K562 (cell line): Measurements from ENCODE around the gene HEXIM1. TPM values are rescaled to one million over a fixed set of nuclear protein-coding genes. Genes with fewer than 3 reads are reported as not detected.
A peak's percentile ranks its signal among the peaks of the same experiment; 100 is the strongest.

ENCODE experiments used
- CAMTA2 ChIP-seq: fragments of 250-450 bp; sonication (Bioruptor Pico); conservative IDR thresholded peaks from 2 replicates; pipeline ENCODE4 v1.5.1; 2022
- ELF1 ChIP-seq: fragments of 200-800 bp; sonication (Bioruptor generic); IDR thresholded peaks from 2 replicates; pipeline ENCODE4 v1.6.1; 2016; ENCODE audit warnings: missing genetic modification characterization, missing compliant biosample characterization
- ETV1 ChIP-seq: fragments of 450-650 bp; conservative IDR thresholded peaks from 2 replicates; pipeline ENCODE4 v1.6.1; 2016; ENCODE audit warnings: missing genetic modification characterization, control low read depth, low read depth, missing compliant biosample characterization
- GABPB2 ChIP-seq: fragments of 250-450 bp; sonication (Bioruptor Pico); conservative IDR thresholded peaks from 2 replicates; pipeline ENCODE4 v1.5.1; 2021; ENCODE audit warnings: mild to moderate bottlenecking
- GTF2F1 ChIP-seq: IDR thresholded peaks from 2 replicates; pipeline ENCODE4 v1.6.1; 2011; ENCODE audit warnings: low read depth, low read length, improper control_type of control experiment
- HDAC8 ChIP-seq: fragments of 450-650 bp; IDR thresholded peaks from 2 replicates; pipeline ENCODE4 v1.6.1; 2016; ENCODE audit warnings: mild to moderate bottlenecking, missing genetic modification characterization, moderate library complexity, missing compliant biosample characterization
- LCOR ChIP-seq: sonication (generic); formaldehyde crosslinking; IDR thresholded peaks from 2 replicates; pipeline ENCODE4 v1.8.0; 2022; ENCODE audit warnings: mild to moderate bottlenecking, missing genetic modification reagents
- MAX ChIP-seq: sonication (generic); formaldehyde crosslinking; IDR thresholded peaks from 2 replicates; pipeline ENCODE4 v1.9.0; 2022; ENCODE audit warnings: mild to moderate bottlenecking, missing genetic modification reagents
- MED1 ChIP-seq: sonication (generic); formaldehyde crosslinking; IDR thresholded peaks from 2 replicates; pipeline ENCODE4 v1.8.1; 2023; ENCODE audit warnings: missing genetic modification reagents, borderline replicate concordance
- MEIS2 ChIP-seq: fragments of 450-650 bp; IDR thresholded peaks from 2 replicates; pipeline ENCODE4 v1.6.1; 2014; ENCODE audit warnings: mild to moderate bottlenecking; ENCODE audit not compliant: partially characterized antibody
- MITF ChIP-seq: IDR thresholded peaks from 2 replicates; pipeline ENCODE4 v1.6.1; 2014; ENCODE audit warnings: antibody characterized with exemption
- NBN ChIP-seq: fragments of 450-650 bp; IDR thresholded peaks from 2 replicates; pipeline ENCODE4 v1.6.1; 2016; ENCODE audit warnings: low read depth, mild to moderate bottlenecking
- NFIC ChIP-seq: fragments of 450-650 bp; IDR thresholded peaks from 2 replicates; pipeline ENCODE4 v1.6.1; 2017; ENCODE audit warnings: mild to moderate bottlenecking, inconsistent platforms
- NONO ChIP-seq, 2 experiments: fragments of 200-400 bp in 1 of 2; fragments of 450-650 bp in 1 of 2; formaldehyde crosslinking in 1 of 2; IDR thresholded peaks; 2 replicates each; pipeline ENCODE4 v1.6.1; 2017; ENCODE audit warnings: low read depth in 2 of 2, mild to moderate bottlenecking in 2 of 2, moderate library complexity in 2 of 2, low read length in 1 of 2
- PML ChIP-seq: IDR thresholded peaks from 2 replicates; pipeline ENCODE4 v1.6.1; 2012; ENCODE audit warnings: low read length, inconsistent platforms
- PYGO2 ChIP-seq: fragments of 450-650 bp; IDR thresholded peaks from 2 replicates; pipeline ENCODE4 v1.6.1; 2016; ENCODE audit warnings: mild to moderate bottlenecking, missing genetic modification characterization, moderate library complexity, missing compliant biosample characterization
- SMAD1 ChIP-seq: fragments of 150-350 bp; IDR thresholded peaks from 2 replicates; pipeline ENCODE4 v1.6.1; 2014; ENCODE audit warnings: low read length, low read depth; ENCODE audit not compliant: partially characterized antibody
- SMAD4 ChIP-seq: fragments of 250-450 bp; sonication (Bioruptor Pico); conservative IDR thresholded peaks from 2 replicates; pipeline ENCODE4 v1.8.0; 2021; ENCODE audit warnings: inconsistent platforms, mild to moderate bottlenecking, moderate library complexity
- SMC3 ChIP-seq: conservative IDR thresholded peaks from 2 replicates; pipeline ENCODE4 v1.6.1; 2011; ENCODE audit warnings: low read depth, low read length, improper control_type of control experiment; ENCODE audit not compliant: insufficient read depth
- TOE1 ChIP-seq, 2 experiments: fragments of 450-650 bp in 1 of 2; sonication (generic) in 1 of 2; formaldehyde crosslinking in 1 of 2; IDR thresholded peaks; 2 replicates each; pipeline versions ENCODE4 v1.7.1 to v1.8.0; 2016 to 2022; ENCODE audit warnings: borderline replicate concordance in 2 of 2, mild to moderate bottlenecking in 2 of 2, antibody characterized with exemption in 1 of 2, inconsistent platforms in 1 of 2, low read depth in 1 of 2, missing genetic modification reagents in 1 of 2, moderate library complexity in 1 of 2
- VEZF1 ChIP-seq: fragments of 200-800 bp; sonication (Bioruptor generic); IDR thresholded peaks from 2 replicates; pipeline ENCODE4 v1.6.1; 2017; ENCODE audit warnings: missing genetic modification characterization, missing compliant biosample characterization
- ZNF274 ChIP-seq: IDR thresholded peaks from 2 replicates; pipeline ENCODE4 v1.6.1; 2011; ENCODE audit warnings: low read depth, mild to moderate bottlenecking, low read length, moderate library complexity, borderline replicate concordance
- ZNF644 ChIP-seq: fragments of 200-800 bp; sonication (Bioruptor generic); IDR thresholded peaks from 2 replicates; pipeline ENCODE4 v1.6.1; 2016; ENCODE audit warnings: low read depth, missing genetic modification characterization, missing compliant biosample characterization
- polyA plus RNA-seq, 8 experiments: library from polyadenylated mRNA; depleted of rRNA in 4 of 8; stranded (reverse) in 5 of 8; unstranded in 3 of 8; fragments of >200 nt; fragmentation: Nextera tagmentation in 2 of 8; fragmentation: Illumina TruSeq in 1 of 8; extraction: Ambion mirVana in 2 of 8; extraction: Trizol in 1 of 8; gene quantifications; 2 replicates each; pipeline versions ENCODE4 v1.2.1 to v1.2.3, GENCODE V29; 2011 to 2014; ENCODE audit warnings: inconsistent platforms in 1 of 8, missing spikeins in 1 of 8
- total RNA-seq, 7 experiments: library from RNA; depleted of rRNA in 6 of 7; stranded (reverse); fragments of >200 nt in 6 of 7; fragmentation: Illumina TruSeq in 2 of 7; extraction: Trizol in 2 of 7; gene quantifications; 2 replicates each; pipeline versions ENCODE4 v1.2.1 to v1.2.3, GENCODE V29; 2011 to 2021; ENCODE audit warnings: low replicate concordance in 1 of 7

Gene HEXIM1
- total and polyA plus RNA-seq, 9 of the 15 experiments (the other 6 are each of a cell fraction or from before 2014, with no cell fraction given) = 1.4 to 28.3 (median 9.1) TPM

- 0 out of 2 replicates have a peak, but pooled peaks have one; percentile 55 for TF ChIP-seq ZNF644 (tag)
- peak; percentile 41; the same call in 1 of the 2 replicates for TF ChIP-seq NBN
- 0 out of 2 replicates have a peak, but pooled peaks have one; percentile 20 for TF ChIP-seq MITF
- TF ChIP-seq TOE1 (IDR thresholded peaks at IDR 0.05; ENCODE audit: borderline replicate concordance) = peak; percentile 74; the same call in 1 of the 2 replicates
- no peak for TF ChIP-seq TOE1 (CRISPR knock-in tag; IDR thresholded peaks at IDR 0.05; ENCODE audit: borderline replicate concordance, low read depth)
- peak; percentile 94 for TF ChIP-seq ETV1
- no peak for TF ChIP-seq ZNF274
- 0 out of 2 replicates have a peak, but pooled peaks have one; percentile 30 for TF ChIP-seq HDAC8 (tag)
- TF ChIP-seq PML = no peak
- no peak for TF ChIP-seq GABPB2 (CRISPR knock-in tag)
- no peak for TF ChIP-seq SMC3
- peak; percentile 73 for TF ChIP-seq VEZF1
- no peak for TF ChIP-seq GTF2F1
- TF ChIP-seq NONO (IDR thresholded peaks at IDR 0.05; ENCODE audit: low read depth in 2 of 2, low read length in 1 of 2) = no peak
- TF ChIP-seq CAMTA2 (CRISPR knock-in tag) = no peak
- TF ChIP-seq MEIS2 = peak; percentile 36
- no peak for TF ChIP-seq MED1
- no peak for TF ChIP-seq SMAD1
- TF ChIP-seq NFIC = peak; percentile 53
- TF ChIP-seq ELF1 (tag) = peak; percentile 29; the same call in 1 of the 2 replicates
- no peak for TF ChIP-seq PYGO2
- TF ChIP-seq LCOR (CRISPR knock-in tag) = 0 out of 2 replicates have a peak, but pooled peaks have one; percentile 46
- TF ChIP-seq MAX (CRISPR knock-in tag) = peak; percentile 68; the same call in 1 of the 2 replicates
- TF ChIP-seq SMAD4 (CRISPR knock-in tag) = peak; percentile 77
These were observed 24.1 kb upstream of the HEXIM1 start (continued) for GRCh38 chr17:45123930-45124796.
